Endodermal cell (in vitro differentiated cells): Measurements from ENCODE around the gene RIPK3. TPM values are rescaled to one million over a fixed set of nuclear protein-coding genes. Genes with fewer than 3 reads are reported as not detected.

ENCODE experiments used
- DNase-seq: peaks from one replicate; pipeline ENCODE4 v3.0.0-alpha.2; 2017
- H3K27ac ChIP-seq: 2 replicates; pipeline ENCODE4 v1.5.1; 2013; ENCODE audit warnings: mild to moderate bottlenecking, low read depth, low read length, moderate library complexity
- H3K27me3 ChIP-seq: 2 replicates; pipeline ENCODE4 v1.6.1; 2013; ENCODE audit warnings: mild to moderate bottlenecking, low read length, moderate library complexity; ENCODE audit not compliant: insufficient read depth, control insufficient read depth, poor library complexity, severe bottlenecking
- H3K36me3 ChIP-seq: 2 replicates; pipeline ENCODE4 v1.7.0; 2013; ENCODE audit warnings: mild to moderate bottlenecking, low read length, moderate library complexity; ENCODE audit not compliant: control insufficient read depth, insufficient read depth
- H3K4me1 ChIP-seq: one replicate; pipeline ENCODE4 v1.7.0; 2013; ENCODE audit warnings: low read length; ENCODE audit not compliant: control insufficient read depth, insufficient read depth
- H3K4me3 ChIP-seq: 2 replicates; pipeline ENCODE4 v1.5.1; 2013; ENCODE audit warnings: mild to moderate bottlenecking, low read length, moderate library complexity
- H3K9ac ChIP-seq: 2 replicates; pipeline ENCODE4 v1.6.1; 2013; ENCODE audit warnings: mild to moderate bottlenecking, low read length, moderate library complexity; ENCODE audit not compliant: poor library complexity, severe bottlenecking; ENCODE audit errors: extremely low read depth
- H3K9me3 ChIP-seq: 2 replicates; pipeline ENCODE4 v1.6.1; 2013; ENCODE audit warnings: mild to moderate bottlenecking, low read length, moderate library complexity; ENCODE audit not compliant: control insufficient read depth
- H3K27ac Mint-ChIP-seq: 2 replicates; pipeline ENCODE4 v1.8.0; 2020; ENCODE audit warnings: mixed read lengths
- H3K27me3 Mint-ChIP-seq: 2 replicates; pipeline ENCODE4 v1.8.0; 2021; ENCODE audit warnings: mild to moderate bottlenecking, mixed read lengths; ENCODE audit not compliant: insufficient read depth
- H3K36me3 Mint-ChIP-seq: 2 replicates; pipeline ENCODE4 v1.8.0; 2020; ENCODE audit warnings: low read depth, mixed read lengths
- H3K4me1 Mint-ChIP-seq: 2 replicates; pipeline ENCODE4 v1.8.0; 2020; ENCODE audit warnings: mixed read lengths
- H3K4me3 Mint-ChIP-seq: 2 replicates; pipeline ENCODE4 v1.8.0; 2020; ENCODE audit warnings: mild to moderate bottlenecking, moderate library complexity, mixed read lengths
- H3K9me3 Mint-ChIP-seq: 2 replicates; pipeline ENCODE4 v1.8.0; 2020; ENCODE audit warnings: mild to moderate bottlenecking, mixed read lengths
- WGBS, 2 experiments: methylation state at CpG; one replicate each; pipeline versions ENCODE4 v1.1.5 to v1.1.7; 2013; ENCODE audit warnings: missing lambda C conversion rate in 2 of 2, mixed read lengths in 1 of 2; ENCODE audit not compliant: insufficient coverage in 1 of 2, insufficient read length in 1 of 2; 5-methylcytosine and 5-hydroxymethylcytosine counted together
- total RNA-seq, 2 donors: library from RNA; stranded (reverse); fragmentation: NEBNext Ultra II Directional in 1 of 2; extraction: Animal tissue kit (Norgen Biotek cat#: 25700) in 1 of 2; gene quantifications; 2 replicates in 1 of 2; 3 replicates in 1 of 2; pipeline ENCODE4 v1.2.1, GENCODE V29; 2021
- TF ChIP-seq, protein P1 (sequence below): fragments of 200-600 bp; sonication (generic); conservative IDR thresholded peaks from 2 replicates; pipeline ENCODE4 v1.5.0; 2021; ENCODE audit warnings: antibody characterized with exemption, mild to moderate bottlenecking

The RIPK3 gene
- total RNA-seq, 2 donors from 2014 or later, result not detected

DNA sequence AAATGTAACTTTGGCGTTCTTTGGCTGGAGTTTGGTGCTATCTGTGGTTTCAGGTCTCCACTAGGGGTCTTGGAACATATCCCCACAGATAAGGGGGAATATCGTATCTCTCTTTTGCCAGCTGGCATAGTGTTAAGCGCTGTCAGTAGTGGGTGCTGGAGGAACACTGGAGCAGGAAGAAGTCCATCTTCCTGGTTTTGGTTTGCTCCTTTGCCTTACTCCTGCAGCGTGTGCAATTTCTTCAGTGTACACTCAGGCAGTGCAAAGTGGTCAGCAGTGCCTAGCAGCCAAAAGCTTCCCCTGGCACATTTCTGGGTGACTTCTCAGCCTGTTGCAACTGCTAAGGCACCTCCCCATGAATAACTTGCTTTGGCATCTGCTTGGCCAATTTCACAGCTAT, 11.7 kb upstream of the RIPK3 start:
- Mint-ChIP-seq H3K4me3 (no peak overlapping the region), H3K36me3 (no peaks in the 10 kb centered on the region), H3K4me1 (no peaks in the 10 kb centered on the region), H3K27me3 (peaks cover 80% of the 10 kb centered on the region), H3K27ac (no peak overlapping the region), H3K9me3 (no peaks in the 10 kb centered on the region)
- Histone ChIP-seq H3K4me3 (no peak overlapping the region), H3K9ac (no peak overlapping the region), H3K9me3 (no peaks in the 10 kb centered on the region), H3K27ac (no peak overlapping the region), H3K27me3 (peaks cover 63% of the 10 kb centered on the region), H3K36me3 (no peaks in the 10 kb centered on the region), H3K4me1 (no peaks in the 10 kb centered on the region)
- 4 to 39% methylated on average over 2 to 4 of the region's 4 CpGs for WGBS, 2 experiments
- DNase-seq, result peak; percentile 28
- TF ChIP-seq, protein P1, sequence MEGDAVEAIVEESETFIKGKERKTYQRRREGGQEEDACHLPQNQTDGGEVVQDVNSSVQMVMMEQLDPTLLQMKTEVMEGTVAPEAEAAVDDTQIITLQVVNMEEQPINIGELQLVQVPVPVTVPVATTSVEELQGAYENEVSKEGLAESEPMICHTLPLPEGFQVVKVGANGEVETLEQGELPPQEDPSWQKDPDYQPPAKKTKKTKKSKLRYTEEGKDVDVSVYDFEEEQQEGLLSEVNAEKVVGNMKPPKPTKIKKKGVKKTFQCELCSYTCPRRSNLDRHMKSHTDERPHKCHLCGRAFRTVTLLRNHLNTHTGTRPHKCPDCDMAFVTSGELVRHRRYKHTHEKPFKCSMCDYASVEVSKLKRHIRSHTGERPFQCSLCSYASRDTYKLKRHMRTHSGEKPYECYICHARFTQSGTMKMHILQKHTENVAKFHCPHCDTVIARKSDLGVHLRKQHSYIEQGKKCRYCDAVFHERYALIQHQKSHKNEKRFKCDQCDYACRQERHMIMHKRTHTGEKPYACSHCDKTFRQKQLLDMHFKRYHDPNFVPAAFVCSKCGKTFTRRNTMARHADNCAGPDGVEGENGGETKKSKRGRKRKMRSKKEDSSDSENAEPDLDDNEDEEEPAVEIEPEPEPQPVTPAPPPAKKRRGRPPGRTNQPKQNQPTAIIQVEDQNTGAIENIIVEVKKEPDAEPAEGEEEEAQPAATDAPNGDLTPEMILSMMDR, result peak; percentile 38

DNA sequence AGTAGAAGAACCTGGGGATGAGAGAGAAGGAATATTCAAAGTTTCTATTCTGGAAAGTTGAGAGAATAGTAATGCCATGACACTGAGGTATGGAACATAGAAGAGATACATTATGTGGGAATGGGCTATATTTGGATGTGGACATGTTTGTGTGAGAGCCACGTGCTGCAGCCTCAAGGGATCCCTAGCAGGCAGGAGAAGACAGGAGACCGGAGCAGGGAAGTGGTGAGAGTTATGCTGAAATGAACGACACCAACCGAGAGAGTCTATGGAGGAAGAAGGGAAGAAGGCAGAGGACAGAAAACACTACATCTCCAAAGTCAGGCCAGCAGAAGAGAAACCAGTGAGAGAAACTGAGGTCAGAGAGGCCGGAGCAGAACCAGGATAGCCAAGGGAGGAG, 10.0 kb upstream of the RIPK3 start:
- TF ChIP-seq, protein P1, result no peak
- Mint-ChIP-seq H3K36me3 (no peaks in the 10 kb centered on the region), H3K4me1 (no peaks in the 10 kb centered on the region), H3K27me3 (peaks cover 86% of the 10 kb centered on the region), H3K4me3 (no peak overlapping the region), H3K27ac (no peak overlapping the region), H3K9me3 (no peaks in the 10 kb centered on the region)
- H3K36me3 ChIP-seq, result no peaks in the 10 kb centered on the region
- no peak overlapping the region for H3K9ac ChIP-seq
- H3K9me3 ChIP-seq, result no peaks in the 10 kb centered on the region
- no peak overlapping the region for H3K27ac ChIP-seq
- 54 to 75% methylated on average over 3 to 5 of the region's 5 CpGs for WGBS, 2 experiments
- no peak for DNase-seq
- H3K4me1 ChIP-seq, result no peaks in the 10 kb centered on the region
- peaks cover 71% of the 10 kb centered on the region for H3K27me3 ChIP-seq
- H3K4me3 ChIP-seq, result no peak overlapping the region

DNA sequence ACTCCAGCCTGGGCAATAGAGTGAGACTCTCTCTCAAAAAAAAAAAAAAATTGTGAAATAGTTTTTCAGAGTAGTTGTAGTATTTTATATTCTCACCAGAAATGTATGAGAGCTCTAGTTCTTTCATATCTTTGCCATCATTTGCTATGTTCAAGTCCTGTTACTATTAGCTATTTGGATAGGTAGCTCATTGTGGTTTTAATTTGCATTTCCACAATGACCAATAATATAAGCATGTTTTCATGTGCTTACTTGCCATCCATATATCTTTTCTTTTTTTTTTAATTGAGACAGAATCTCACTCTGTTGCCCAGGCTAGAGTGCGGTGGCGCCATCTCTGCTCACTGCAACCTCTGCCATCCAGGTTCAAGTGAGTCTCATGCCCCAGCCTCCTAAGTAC, 8.4 kb upstream of the RIPK3 start:
- Histone ChIP-seq H3K4me1 (no peaks in the 10 kb centered on the region), H3K27me3 (peaks cover 75% of the 10 kb centered on the region), H3K9me3 (no peaks in the 10 kb centered on the region), H3K9ac (no peak overlapping the region), H3K36me3 (no peaks in the 10 kb centered on the region), H3K27ac (no peak overlapping the region), H3K4me3 (no peak overlapping the region)
- WGBS, 2 experiments, result 96 to 100% methylated on average over 2 of the region's 2 CpGs
- Mint-ChIP-seq H3K9me3 (no peaks in the 10 kb centered on the region), H3K36me3 (no peaks in the 10 kb centered on the region), H3K4me3 (no peak overlapping the region), H3K27ac (no peak overlapping the region), H3K4me1 (no peaks in the 10 kb centered on the region), H3K27me3 (peaks cover 87% of the 10 kb centered on the region)
- no peak for DNase-seq
- TF ChIP-seq, protein P1, result no peak
